ENCODE data around the gene LRRC7.

GRCh38 chr1:70066711-70067110, 499.0 kb downstream of the LRRC7 start:
- TF ChIP-seq EZH2 (optimal IDR thresholded peaks at IDR 0.05; ENCODE audit: low read depth, low read length), result no peak
- no peak for TF ChIP-seq CTCF (IDR thresholded peaks at IDR 0.05; ENCODE audit: low read length)
- no peak for TF ChIP-seq EZH2phosphoT487 (IDR thresholded peaks at IDR 0.05; ENCODE audit: low read length)
